ENCODE measurements around the gene PID1.

- no peak for TF ChIP-seq CTCF (IDR thresholded peaks at IDR 0.05; ENCODE audit: low read length)
- TF ChIP-seq EZH2 (optimal IDR thresholded peaks at IDR 0.05; ENCODE audit: low read depth, low read length) = no peak
Observed at GRCh38 chr2:229178117-229178516, 93.0 kb downstream of the PID1 start.
